Sigmoid colon (tissue), 4 donors: ENCODE measurements around the gene KLHL42.

ENCODE experiments used
- CTCF ChIP-seq, 4 experiments: fragments of 450-650 bp in 3 of 4; fragments of 200-600 bp in 1 of 4; IDR thresholded peaks; one replicate each; pipeline ENCODE4 v1.5.1; 2016 to 2019; ENCODE audit warnings: antibody characterized with exemption in 4 of 4, mild to moderate bottlenecking in 3 of 4, moderate library complexity in 2 of 4
- EP300 ChIP-seq, 4 donors: sonication (generic); formaldehyde crosslinking; IDR thresholded peaks; one replicate each; pipeline ENCODE4 v1.6.1; 2017; ENCODE audit warnings: antibody characterized with exemption in 4 of 4
- POLR2A ChIP-seq, 2 donors: fragments of 450-650 bp; IDR thresholded peaks; one replicate each; pipeline ENCODE4 v1.6.1; 2016; ENCODE audit warnings: antibody characterized with exemption in 2 of 2, mild to moderate bottlenecking in 2 of 2, moderate library complexity in 2 of 2
- POLR2AphosphoS5 ChIP-seq, 4 donors: sonication (generic); formaldehyde crosslinking; IDR thresholded peaks; one replicate each; pipeline ENCODE4 v1.6.1; 2017; ENCODE audit warnings: antibody characterized with exemption in 4 of 4

DNA sequence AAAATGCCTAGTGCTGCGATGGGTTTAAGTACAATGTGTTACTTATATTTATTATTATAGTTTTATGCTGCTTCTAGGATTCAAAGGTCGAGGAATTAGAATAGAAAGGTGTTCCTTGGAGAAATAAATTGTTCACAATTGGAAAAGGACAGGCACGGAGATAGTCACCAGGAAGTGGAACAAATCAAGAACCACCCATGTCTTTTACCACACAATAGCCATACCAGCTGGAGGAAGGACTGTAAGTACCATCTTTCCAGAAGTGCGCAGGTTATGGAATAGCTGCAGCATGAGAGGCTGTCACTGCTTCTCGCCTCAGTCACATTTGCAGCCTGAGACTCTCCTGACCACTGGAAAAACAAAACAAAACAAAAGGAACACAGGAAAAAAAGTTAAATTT lies 40.5 kb downstream of the KLHL42 start:
- TF ChIP-seq CTCF (IDR thresholded peaks at IDR 0.05) = no peak
- no peak for TF ChIP-seq POLR2A (IDR thresholded peaks at IDR 0.05)
- no peak for TF ChIP-seq POLR2AphosphoS5 (IDR thresholded peaks at IDR 0.05)
- TF ChIP-seq EP300 (IDR thresholded peaks at IDR 0.05) = no peak
